Stimulated activated CD4-positive, alpha-beta T cell treated with anti-CD3 and anti-CD28 coated beads, Interleukin-12 subunit alpha, Interleukin-12 subunit beta, amount 100 ng/mL, for 4 hours (primary cell): ENCODE data around the gene UNC5B.

ENCODE experiments used
- DNase-seq: peaks from one replicate; pipeline ENCODE4 v3.0.0-alpha.2; 2020

The UNC5B gene

DNA sequence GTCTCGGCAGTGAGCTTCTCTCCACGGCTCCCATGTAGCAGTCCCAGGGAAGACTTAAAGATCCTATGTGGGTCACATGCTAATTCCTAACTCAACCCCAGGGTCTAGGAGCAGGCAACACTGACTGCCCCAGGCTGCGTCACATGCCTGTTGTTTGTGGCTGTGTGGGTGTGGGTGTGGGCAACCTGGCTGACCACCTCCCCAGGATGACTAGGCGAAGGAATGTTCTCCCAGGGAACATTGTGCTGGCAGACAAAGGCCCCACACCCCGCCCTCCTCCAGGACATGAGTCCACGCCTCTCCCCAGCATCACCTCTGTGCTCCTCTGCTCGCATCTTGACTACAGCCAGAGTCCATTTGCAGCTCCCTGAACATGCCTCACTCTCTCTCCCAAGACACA, 137.0 kb downstream of the UNC5B start:
- DNase-seq, result no peak

DNA sequence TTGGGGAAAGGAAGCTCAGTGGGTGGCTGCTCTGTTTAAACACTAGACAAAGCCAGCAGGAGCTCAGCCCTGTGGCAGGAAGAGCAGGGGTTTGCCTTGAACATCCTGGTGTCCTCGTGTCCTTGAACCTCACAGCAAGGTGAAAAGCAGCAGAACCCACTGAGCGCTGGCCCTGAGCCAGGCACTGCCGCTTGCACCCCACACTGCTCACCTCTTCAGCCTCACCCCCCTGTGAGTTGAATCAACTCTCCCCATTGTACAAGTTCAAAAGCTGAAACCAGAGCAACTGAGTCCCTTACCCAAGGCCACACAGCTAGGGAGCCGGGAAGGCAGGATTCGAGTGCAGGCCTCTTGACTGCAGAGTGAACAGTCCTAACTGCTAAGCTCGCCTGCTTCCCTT, 138.7 kb downstream of the UNC5B start:
- DNase-seq, result no peak

DNA sequence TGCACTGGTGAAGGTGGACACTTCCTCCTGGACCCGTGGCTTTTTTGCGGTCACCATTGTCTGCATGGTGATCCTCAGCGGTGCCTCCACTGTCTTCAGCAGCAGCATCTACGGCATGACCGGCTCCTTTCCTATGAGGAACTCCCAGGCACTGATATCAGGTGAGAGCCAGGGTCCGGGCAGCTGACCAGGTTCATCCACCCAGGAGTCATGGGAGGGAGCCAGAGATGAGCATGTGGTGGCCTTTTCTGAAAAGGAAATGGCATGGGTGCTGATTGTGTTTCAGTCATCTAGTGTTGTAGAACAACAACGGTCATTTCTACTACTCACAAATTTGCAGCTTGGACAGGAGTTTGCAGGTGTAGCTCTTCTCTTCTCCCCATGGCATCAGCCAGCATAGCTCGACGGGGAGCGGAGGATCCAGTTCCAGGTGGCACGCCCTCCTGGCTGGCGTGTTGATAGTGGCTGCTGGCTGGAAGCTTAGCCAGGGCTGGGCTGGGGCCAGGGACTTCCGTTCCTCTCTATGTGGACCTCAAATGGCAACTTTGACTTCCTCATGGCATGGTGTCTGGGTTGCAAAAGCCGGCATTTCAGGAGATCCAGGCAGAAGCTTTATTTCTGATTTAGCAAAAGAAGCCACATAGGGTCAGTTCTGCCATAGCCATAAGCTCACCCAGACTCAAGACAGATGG, 139.4 kb downstream of the UNC5B start:
- DNase-seq, result no peak
